Measurements from ENCODE around the gene TMEM88.

Gene TMEM88

GRCh38 chr17:7833011-7833794 lies 21.7 kb upstream of the TMEM88 start:
- no peak for DNase-seq (ENCODE audit: low read depth)

DNA sequence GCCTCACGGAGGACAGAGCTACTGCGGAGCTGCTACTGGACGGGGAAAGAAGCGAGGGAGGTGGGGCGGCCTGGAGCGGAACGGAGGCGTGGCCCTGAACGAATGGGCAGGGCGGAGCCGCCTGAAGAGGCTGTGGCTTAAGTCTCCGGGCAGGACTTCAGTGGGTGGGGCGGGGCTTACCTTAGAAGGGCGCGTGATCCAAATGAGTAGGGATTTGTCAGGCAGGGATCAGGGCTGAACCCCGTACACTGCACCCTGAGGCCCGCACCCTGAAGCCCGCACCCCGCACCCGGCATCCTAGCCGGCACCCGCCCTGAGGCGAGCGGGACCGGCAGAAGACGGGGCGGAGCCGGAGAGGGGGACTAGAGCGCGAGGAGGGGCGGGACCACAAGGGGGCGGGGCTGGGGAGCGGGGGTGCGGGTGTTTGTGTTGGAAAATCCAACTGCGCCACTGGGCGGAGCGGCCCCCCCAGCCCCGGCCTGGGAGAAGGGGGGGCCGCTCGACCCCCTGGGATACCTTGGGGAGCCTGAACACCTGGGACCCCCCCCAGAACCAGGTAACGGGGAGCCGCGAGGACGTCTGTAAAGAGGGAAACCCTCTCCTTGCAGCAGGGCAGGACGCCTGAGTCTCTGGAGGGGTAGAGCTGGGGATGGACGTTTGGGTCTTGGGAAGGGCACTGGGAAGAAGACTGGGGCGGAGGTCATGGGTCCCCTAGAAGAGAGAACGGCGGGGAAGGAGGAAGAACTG lies 20.9 kb upstream of the TMEM88 start, which contains the start of gene KDM6B:
Gene KDM6B (plus strand): TSS at position 423 of the 747 bp plus-strand sequence. CDS start 11,338 bp downstream, outside the sequence.
- peak; percentile 92 for DNase-seq (ENCODE audit: low read depth)

DNA sequence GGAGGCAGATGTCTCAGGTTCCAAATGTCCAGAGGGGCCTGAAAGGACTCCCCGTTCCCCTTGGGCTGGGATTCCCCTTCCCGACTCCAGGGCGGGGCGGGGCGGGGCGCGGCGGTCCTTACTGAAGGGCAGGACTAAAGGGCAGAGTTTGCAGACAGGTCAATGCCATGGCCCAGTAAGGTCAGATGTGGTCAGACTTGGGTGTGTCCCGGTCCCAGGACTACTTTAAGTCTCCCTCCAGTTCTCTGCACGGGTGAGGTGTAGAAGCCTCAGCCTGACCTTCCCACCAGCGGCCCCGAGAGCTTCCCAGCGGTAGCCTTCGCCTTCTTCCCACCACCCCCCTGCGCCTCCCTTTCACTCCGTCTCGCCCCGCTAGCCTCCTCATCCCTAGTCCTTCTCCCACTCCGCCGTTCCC lies 20.3 kb upstream of the TMEM88 start:
- no peak for DNase-seq (ENCODE audit: low read depth)

GRCh38 chr17:7834957-7835813 lies 19.7 kb upstream of the TMEM88 start:
- peak; percentile 99 for DNase-seq (ENCODE audit: low read depth)

DNA sequence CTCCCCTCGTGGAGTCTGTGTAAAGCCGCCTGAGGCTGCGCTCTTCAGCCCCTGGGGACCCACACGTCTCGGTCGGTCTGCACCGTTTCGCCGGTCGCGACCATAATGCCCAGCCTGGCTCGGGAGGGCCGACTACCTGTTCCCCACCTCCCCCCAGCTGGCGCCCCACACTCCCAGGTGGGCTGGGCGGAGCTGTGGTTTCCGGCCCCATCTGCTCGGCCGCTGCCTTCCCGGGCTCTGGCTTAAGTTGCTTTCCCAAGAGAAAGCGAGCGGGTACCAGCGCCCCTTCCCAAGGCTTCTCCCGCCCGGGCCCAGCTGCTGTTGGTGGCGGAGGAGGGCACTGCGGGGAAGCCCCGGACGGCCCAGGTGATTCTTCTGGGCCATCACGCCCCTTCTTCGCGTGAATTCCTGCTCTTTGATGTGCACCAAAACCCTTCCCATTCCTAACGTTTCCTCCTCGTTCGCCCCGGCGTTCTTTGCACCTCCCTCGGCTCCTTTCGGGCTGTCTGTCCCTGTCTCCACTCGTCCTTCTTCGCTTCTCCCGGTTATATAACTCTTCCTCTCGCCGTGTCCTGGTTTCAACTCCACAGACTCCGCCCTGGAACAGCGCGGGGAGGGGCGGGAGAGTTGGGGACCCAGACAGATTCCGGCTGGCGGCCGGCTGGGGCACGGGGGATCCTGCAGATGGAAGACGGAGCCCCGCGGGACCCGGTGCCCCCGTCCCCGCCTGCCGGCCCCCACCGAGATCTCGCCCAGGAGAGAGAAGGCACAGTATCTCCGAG lies 18.9 kb upstream of the TMEM88 start:
- peak; percentile 83 for DNase-seq (ENCODE audit: low read depth)

GRCh38 chr17:7836596-7837407 lies 18.1 kb upstream of the TMEM88 start:
- peak; percentile 97 for DNase-seq (ENCODE audit: low read depth)

DNA sequence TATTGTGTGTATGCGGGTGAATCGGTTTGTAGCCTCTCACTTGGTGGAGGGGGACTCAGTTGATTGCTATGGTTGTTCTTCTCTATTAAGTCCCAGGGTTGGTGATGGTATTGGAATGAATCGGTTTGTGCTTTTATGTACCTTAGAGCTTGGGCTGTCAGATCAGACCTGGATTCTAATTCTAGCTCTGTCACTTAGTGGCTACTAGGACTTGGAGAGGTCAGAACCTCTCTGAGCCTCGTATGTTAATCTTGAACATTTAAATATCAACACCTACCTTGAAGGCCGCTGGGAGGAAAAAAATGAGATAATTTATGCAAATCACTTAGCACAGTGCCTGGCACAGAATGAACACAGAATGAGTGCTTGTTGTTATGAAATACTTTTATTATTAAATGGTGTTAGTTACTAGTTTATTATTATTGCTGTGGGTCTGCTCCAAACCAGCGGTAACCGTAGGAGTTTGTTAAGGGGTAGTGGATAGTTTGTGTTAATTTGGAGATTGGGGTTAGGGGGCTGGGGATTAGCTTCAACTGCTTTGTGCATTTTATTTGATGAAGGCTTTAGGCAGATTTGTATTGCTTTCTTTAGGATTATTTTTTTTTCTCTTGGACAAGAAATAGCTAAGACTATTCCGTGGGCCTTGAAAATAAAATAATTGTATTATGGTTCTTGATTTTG lies 17.3 kb upstream of the TMEM88 start:
- no peak for DNase-seq (ENCODE audit: low read depth)

DNA sequence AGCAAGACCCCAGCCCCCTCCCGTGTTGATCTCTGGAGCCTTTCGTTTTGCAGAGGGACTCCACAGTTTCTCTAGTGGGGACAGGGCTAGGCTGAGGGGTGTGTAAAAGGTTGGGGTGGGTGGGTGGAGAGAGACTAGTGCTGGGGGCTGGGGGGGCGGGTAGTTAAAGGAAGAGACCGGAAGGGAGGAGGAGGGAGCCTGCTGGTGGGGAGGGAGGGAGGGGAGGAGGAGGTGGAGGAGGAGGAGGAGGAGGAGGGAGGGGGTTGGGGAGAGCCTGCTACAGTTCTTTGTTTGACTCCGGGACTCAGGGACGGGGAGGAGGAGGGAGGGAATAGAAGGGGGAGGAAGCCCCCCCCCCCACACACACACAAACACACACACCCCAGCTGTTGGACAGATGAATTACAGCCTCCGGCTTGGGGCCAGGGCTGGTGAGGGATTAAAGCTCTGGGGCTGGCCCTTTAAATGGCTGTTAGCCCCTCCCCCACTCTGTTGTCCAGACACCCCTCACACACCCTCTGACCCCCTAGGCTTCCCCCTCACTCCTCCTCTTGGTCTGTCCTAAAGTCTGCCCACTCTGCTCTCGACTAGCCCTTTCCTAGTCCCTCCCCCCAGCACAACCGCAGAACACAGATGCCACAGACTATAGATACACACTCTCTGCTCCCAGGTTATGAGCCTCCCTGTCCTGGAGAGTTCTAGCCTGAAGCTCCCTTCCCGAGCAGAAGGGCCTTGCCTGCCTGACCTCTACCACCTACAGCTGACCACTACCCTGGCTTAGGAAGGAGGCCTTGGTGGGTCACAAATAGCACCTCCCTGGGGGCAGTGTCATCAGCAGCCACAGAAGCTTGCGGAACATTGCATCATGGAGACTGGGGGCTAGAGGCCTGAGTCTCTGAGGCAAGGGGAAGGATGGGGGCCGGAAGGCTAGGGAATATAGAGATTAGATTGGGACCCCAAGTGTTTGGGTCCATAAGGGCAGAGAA lies 16.5 kb upstream of the TMEM88 start:
- peak; percentile 83 for DNase-seq (ENCODE audit: low read depth)

DNA sequence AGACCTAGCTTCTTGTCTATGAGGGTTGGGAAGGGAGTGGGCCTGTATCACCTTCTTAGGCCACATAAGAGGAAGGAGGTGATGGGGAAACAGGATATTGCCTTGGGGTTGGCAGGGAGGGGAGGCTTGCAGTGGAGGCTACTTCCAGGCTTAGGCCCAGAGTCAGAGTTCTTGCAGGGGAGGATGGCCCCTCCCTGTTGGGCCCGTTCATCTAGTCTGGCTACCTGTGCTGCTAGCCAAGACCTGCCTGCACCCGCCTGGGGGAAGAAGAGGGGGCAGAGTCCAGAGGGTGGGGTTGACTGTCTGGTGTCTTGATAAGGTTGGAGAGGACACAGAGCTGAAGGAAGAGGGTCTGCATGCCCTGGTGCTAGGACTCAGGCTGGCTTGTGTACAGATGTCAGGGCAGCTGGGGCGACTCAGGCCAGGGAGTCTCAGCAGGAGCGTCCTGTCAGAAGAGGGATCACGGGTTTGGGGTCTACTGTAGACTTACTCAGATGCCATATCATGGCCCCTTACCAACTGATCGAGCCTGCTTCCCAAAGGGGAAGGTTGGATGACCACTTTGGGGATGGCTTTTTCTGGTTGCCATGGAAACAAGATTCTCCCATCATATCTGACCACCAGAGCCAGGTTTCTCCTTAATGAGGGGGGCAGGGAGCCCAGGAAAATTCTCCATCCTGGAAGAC lies 15.5 kb upstream of the TMEM88 start:
- no peak for DNase-seq (ENCODE audit: low read depth)

- peak; percentile 51 for DNase-seq (ENCODE audit: low read depth)
These were observed 15.0 kb upstream of the TMEM88 start for GRCh38 chr17:7839876-7840261.

DNA sequence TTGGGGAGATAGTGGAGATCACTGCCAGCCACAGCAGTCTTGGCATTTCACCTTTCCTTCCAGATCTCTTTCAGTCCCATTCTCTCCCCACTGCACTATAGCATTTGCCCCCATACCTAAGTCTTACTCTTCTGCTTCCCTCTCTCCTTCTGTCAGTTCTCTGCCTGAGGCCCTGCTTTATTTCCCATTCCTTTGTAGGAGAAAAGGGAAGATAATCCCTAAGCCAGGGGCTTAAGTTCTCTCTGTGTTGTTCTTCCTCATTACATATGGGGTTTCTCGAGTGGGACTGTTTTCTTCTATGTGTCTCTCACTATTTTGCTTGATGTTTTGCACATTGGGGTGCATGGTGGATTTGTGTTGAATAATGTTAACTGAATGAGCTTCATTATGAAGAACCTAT lies 14.4 kb upstream of the TMEM88 start:
- no peak for DNase-seq (ENCODE audit: low read depth)

- no peak for DNase-seq (ENCODE audit: low read depth)
These were observed 14.0 kb upstream of the TMEM88 start for GRCh38 chr17:7840875-7841274.

DNA sequence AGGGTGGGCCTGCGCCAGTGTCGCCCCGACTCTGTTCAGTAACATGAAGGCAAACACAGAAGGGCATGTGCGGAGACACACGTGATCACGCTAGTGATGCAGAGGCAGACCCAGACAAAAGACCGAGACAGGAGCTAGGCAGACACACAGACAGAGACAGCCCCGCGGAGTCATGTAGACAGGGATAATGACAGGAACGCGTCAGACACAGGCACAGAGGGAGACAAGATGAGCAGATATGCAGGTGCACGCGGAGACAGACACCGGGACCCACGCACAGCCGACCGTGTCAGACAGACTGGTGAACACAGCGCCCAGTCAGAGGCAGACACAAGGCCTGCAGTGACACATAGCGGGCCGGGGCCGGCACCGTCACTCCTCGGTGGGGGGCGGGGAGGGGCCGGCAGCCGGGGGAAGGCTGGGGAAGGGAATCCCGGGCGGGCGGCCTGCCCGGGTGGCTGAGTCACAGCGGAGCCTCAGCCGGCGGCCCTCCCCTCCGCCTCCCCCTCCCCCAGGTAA lies 13.4 kb upstream of the TMEM88 start:
- DNase-seq (ENCODE audit: low read depth), result peak; percentile 94

GRCh38 chr17:7841915-7842379 lies 12.9 kb upstream of the TMEM88 start:
- peak; percentile 83 for DNase-seq (ENCODE audit: low read depth)

- peak; percentile 93 for DNase-seq (ENCODE audit: low read depth)
These were observed 12.2 kb upstream of the TMEM88 start for GRCh38 chr17:7842380-7843256.

DNA sequence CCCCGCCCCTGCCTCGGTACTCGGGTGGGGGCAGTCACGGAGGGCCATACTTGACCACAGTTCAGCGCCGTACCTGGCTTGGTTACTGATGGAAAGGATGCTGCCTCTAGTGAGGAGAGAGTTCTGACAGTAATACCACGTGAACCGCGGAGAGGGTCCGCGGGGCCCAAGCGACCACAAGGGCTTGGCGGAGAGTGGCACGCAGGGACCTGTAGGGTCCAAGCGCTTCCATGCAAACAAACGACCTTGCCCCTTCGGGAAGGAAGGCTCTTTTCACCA lies 11.7 kb upstream of the TMEM88 start:
- peak; percentile 20 for DNase-seq (ENCODE audit: low read depth)
